IMR-90 (cell line): ENCODE data around the gene BPGM. TPM values are rescaled to one million over a fixed set of nuclear protein-coding genes. Genes with fewer than 3 reads are reported as not detected.

Experiments
- ATAC-seq: fragments of 200-7000 bp; cut with Tn5 transposase; 2 replicates; pipeline ENCODE4 v1.9.1; 2020; ENCODE audit warnings: low read depth, mild to moderate bottlenecking, moderate library complexity
- BruUV-seq: library from RNA; stranded (reverse); fragments of 400-500 nt; replicated peaks from 2 replicates; lab custom pipeline; 2021; lab: Mats Ljungman, UMichigan
- CTCF ChIA-PET: fragments of 300-600 bp; formaldehyde crosslinking; extraction: SDS; loops from one replicate; lab custom pipeline; 2021; ENCODE audit warnings: antibody characterized with exemption; lab: Yijun Ruan, JAX
- POLR2A ChIA-PET: fragments of 300-600 bp; sonication (Branson Sonifier 250); formaldehyde crosslinking; loops from one replicate; lab custom pipeline; 2022; ENCODE audit warnings: antibody characterized with exemption; ENCODE audit not compliant: unreplicated experiment; lab: Charles Lee
- DNase-seq: peaks from one replicate; pipeline ENCODE4 v3.0.0; 2013
- H2AFZ ChIP-seq: replicated peaks from 2 replicates; pipeline ENCODE3; 2013; ENCODE audit warnings: low read length, mild to moderate bottlenecking; ENCODE audit not compliant: poor library complexity
- H2AK5ac ChIP-seq: 2 replicates; pipeline ENCODE4 v1.6.1; 2013; ENCODE audit warnings: low read depth, low read length, inconsistent platforms
- H2AK9ac ChIP-seq: replicated peaks from 2 replicates; pipeline ENCODE3; 2013; ENCODE audit warnings: mild to moderate bottlenecking, low read depth, low read length, moderate library complexity; ENCODE audit not compliant: poor library complexity
- H2BK120ac ChIP-seq: 2 replicates; pipeline ENCODE4 v1.6.1; 2013; ENCODE audit warnings: low read depth, low read length, inconsistent platforms
- H2BK15ac ChIP-seq: 3 replicates; pipeline ENCODE4 v1.6.1; 2013; ENCODE audit warnings: low read depth, low read length, inconsistent platforms
- H2BK20ac ChIP-seq: 2 replicates; pipeline ENCODE4 v1.6.1; 2013; ENCODE audit warnings: low read depth, mild to moderate bottlenecking, inconsistent platforms, low read length, moderate library complexity
- H2BK5ac ChIP-seq: 2 replicates; pipeline ENCODE4 v1.6.1; 2013; ENCODE audit warnings: mild to moderate bottlenecking, low read depth, low read length, inconsistent platforms; ENCODE audit not compliant: poor library complexity, severe bottlenecking
- H3K14ac ChIP-seq: replicated peaks from 2 replicates; pipeline ENCODE4 v1.6.1; 2013; ENCODE audit warnings: low read depth, low read length, inconsistent platforms
- H3K18ac ChIP-seq: 2 replicates; pipeline ENCODE4 v1.6.1; 2013; ENCODE audit warnings: low read depth, low read length, control low read depth
- H3K23ac ChIP-seq: 2 replicates; pipeline ENCODE4 v1.6.1; 2013; ENCODE audit warnings: low read depth, low read length, inconsistent platforms
- H3K27ac ChIP-seq: 2 replicates; pipeline ENCODE4 v1.5.1; 2013; ENCODE audit warnings: mild to moderate bottlenecking, control low read depth, low read length; ENCODE audit not compliant: insufficient read depth
- H3K27me3 ChIP-seq: 2 replicates; pipeline ENCODE4 v1.6.1; 2013; ENCODE audit warnings: low read length; ENCODE audit not compliant: control insufficient read depth, insufficient read depth
- H3K36me3 ChIP-seq: 2 replicates; pipeline ENCODE4 v1.6.1; 2013; ENCODE audit warnings: low read length, mixed read lengths; ENCODE audit not compliant: control insufficient read depth, insufficient read depth
- H3K4ac ChIP-seq: 2 replicates; pipeline ENCODE4 v1.6.1; 2013; ENCODE audit warnings: low read depth, low read length, inconsistent platforms
- H3K4me1 ChIP-seq: 2 replicates; pipeline ENCODE4 v1.6.1; 2013; ENCODE audit warnings: low read length, mixed read lengths; ENCODE audit not compliant: control insufficient read depth, insufficient read depth
- H3K4me2 ChIP-seq: 2 replicates; pipeline ENCODE4 v1.6.1; 2013; ENCODE audit warnings: low read depth, mild to moderate bottlenecking, control low read depth, low read length, moderate library complexity
- H3K4me3 ChIP-seq: 2 replicates; pipeline ENCODE4 v1.5.1; 2013; ENCODE audit warnings: low read depth, mild to moderate bottlenecking, control low read depth, low read length, moderate library complexity; ENCODE audit not compliant: insufficient read depth
- H3K56ac ChIP-seq: 2 replicates; pipeline ENCODE4 v1.6.1; 2013; ENCODE audit warnings: low read length, inconsistent platforms; ENCODE audit not compliant: insufficient read depth; ENCODE audit errors: extremely low read depth
- H3K79me1 ChIP-seq, 2 experiments: 2 replicates each; pipeline ENCODE4 v1.6.1; 2013; ENCODE audit warnings: low read length in 2 of 2, inconsistent platforms in 1 of 2, low read depth in 1 of 2
- H3K9ac ChIP-seq: 2 replicates; pipeline ENCODE4 v1.6.1; 2013; ENCODE audit warnings: low read depth, low read length, control low read depth
- H3K9me1 ChIP-seq: 2 replicates; pipeline ENCODE4 v1.6.1; 2013; ENCODE audit warnings: low read length, inconsistent platforms; ENCODE audit not compliant: insufficient read depth
- H3K9me3 ChIP-seq: 2 replicates; pipeline ENCODE4 v1.6.1; 2013; ENCODE audit warnings: low read length; ENCODE audit not compliant: control insufficient read depth, insufficient read depth
- H4K20me1 ChIP-seq: 2 replicates; pipeline ENCODE4 v1.6.1; 2013; ENCODE audit warnings: low read length, inconsistent platforms; ENCODE audit not compliant: insufficient read depth
- H4K5ac ChIP-seq: 2 replicates; pipeline ENCODE4 v1.6.1; 2013; ENCODE audit warnings: mild to moderate bottlenecking, low read depth, low read length, control low read depth
- H4K8ac ChIP-seq, 2 experiments: 2 replicates each; pipeline ENCODE4 v1.6.1; 2013; ENCODE audit warnings: low read depth in 2 of 2, low read length in 2 of 2, control low read depth in 1 of 2, inconsistent platforms in 1 of 2
- H4K91ac ChIP-seq: 2 replicates; pipeline ENCODE4 v1.6.1; 2013; ENCODE audit warnings: low read depth, low read length, inconsistent platforms; ENCODE audit not compliant: insufficient read depth
- BHLHE40 ChIP-seq: fragments of 150-350 bp; IDR thresholded peaks from 2 replicates; pipeline ENCODE4 v1.6.1; 2016; ENCODE audit warnings: mild to moderate bottlenecking, low read depth, low read length
- CEBPB ChIP-seq: IDR thresholded peaks from 2 replicates; pipeline ENCODE4 v1.6.1; 2012; ENCODE audit warnings: low read depth, low read length, improper control_type of control experiment
- CHD1 ChIP-seq: IDR thresholded peaks from 2 replicates; pipeline ENCODE4 v1.6.1; 2012; ENCODE audit warnings: low read depth, low read length, improper control_type of control experiment
- FOS ChIP-seq: fragments of 150-350 bp; IDR thresholded peaks from 2 replicates; pipeline ENCODE4 v1.6.1; 2016; ENCODE audit warnings: low read depth, low read length
- MAFK ChIP-seq: IDR thresholded peaks from 2 replicates; pipeline ENCODE4 v1.6.1; 2012; ENCODE audit warnings: low read depth, low read length, improper control_type of control experiment
- MAZ ChIP-seq: IDR thresholded peaks from 2 replicates; pipeline ENCODE4 v1.6.1; 2012; ENCODE audit warnings: low read depth, mild to moderate bottlenecking, low read length, improper control_type of control experiment, moderate library complexity, borderline replicate concordance
- MXI1 ChIP-seq: IDR thresholded peaks from 2 replicates; pipeline ENCODE4 v1.6.1; 2012; ENCODE audit warnings: low read depth, mild to moderate bottlenecking, low read length, moderate library complexity, borderline replicate concordance
- NFE2L2 ChIP-seq: fragments of 150-350 bp; IDR thresholded peaks from 2 replicates; pipeline ENCODE4 v1.6.1; 2016; ENCODE audit warnings: low read depth, mild to moderate bottlenecking, low read length
- POLR2A ChIP-seq: IDR thresholded peaks from 2 replicates; pipeline ENCODE4 v1.6.1; 2012; ENCODE audit warnings: mild to moderate bottlenecking, low read depth, low read length
- RAD21 ChIP-seq: IDR thresholded peaks from 2 replicates; pipeline ENCODE4 v1.6.1; 2012; ENCODE audit warnings: low read length, improper control_type of control experiment
- RCOR1 ChIP-seq: IDR thresholded peaks from 2 replicates; pipeline ENCODE4 v1.6.1; 2012; ENCODE audit warnings: mild to moderate bottlenecking, low read length, improper control_type of control experiment; ENCODE audit not compliant: insufficient replicate concordance
- RFX5 ChIP-seq: IDR thresholded peaks from 2 replicates; pipeline ENCODE4 v1.8.0; 2012; ENCODE audit warnings: low read depth, mild to moderate bottlenecking, low read length, moderate library complexity
- SMC3 ChIP-seq: fragments of 150-350 bp; IDR thresholded peaks from 2 replicates; pipeline ENCODE4 v1.6.1; 2016; ENCODE audit warnings: low read depth, mild to moderate bottlenecking, antibody characterized with exemption, low read length, moderate library complexity
- WGBS, 2 experiments: methylation state at CpG; one replicate each; pipeline versions ENCODE4 v1.1.5 to v1.1.7; 2013; ENCODE audit warnings: missing lambda C conversion rate in 2 of 2; ENCODE audit not compliant: insufficient read length in 1 of 2; ENCODE audit errors: extremely low coverage in 2 of 2; 5-methylcytosine and 5-hydroxymethylcytosine counted together
- dilution Hi-C: fragments of 300-500 bp; cut with HindIII; formaldehyde crosslinking; loops from one replicate; pipeline ENCODE4 v1.14.3; 2018; ENCODE audit warnings: low sequenced_read_pairs; ENCODE audit not compliant: unreplicated experiment
- in situ Hi-C: fragments of 300-500 bp; cut with MboI; formaldehyde crosslinking; loops from 3 replicates; pipeline ENCODE4 v1.14.3; 2019; ENCODE audit warnings: low sequenced_read_pairs, inconsistent platforms, mixed read lengths
- intact Hi-C: fragments of 100-400 bp; cut with micrococcal nuclease; formaldehyde crosslinking; loops from 2 replicates; pipeline ENCODE4 v1.10.0; 2022
- polyA plus RNA-seq, 3 experiments: library from polyadenylated mRNA; depleted of rRNA; stranded (reverse); fragments of >200 nt; gene quantifications; 2 replicates each; pipeline ENCODE4 v1.2.3, GENCODE V29; 2012; ENCODE audit warnings: low replicate concordance in 1 of 3
- total RNA-seq: library from RNA; depleted of rRNA; stranded (reverse); fragments of >200 nt; gene quantifications from 2 replicates; pipeline ENCODE4 v1.2.3, GENCODE V29; 2012
- TF ChIP-seq, protein P1 (sequence below): fragments of 150-350 bp; IDR thresholded peaks from 2 replicates; pipeline ENCODE4 v1.6.1; 2017; ENCODE audit warnings: mild to moderate bottlenecking, antibody characterized with exemption, low read length, low read depth
- TF ChIP-seq, protein P2 (sequence below): conservative IDR thresholded peaks from 2 replicates; pipeline ENCODE4 v1.5.1; 2012; ENCODE audit warnings: mild to moderate bottlenecking, low read depth, low read length, improper control_type of control experiment
- TF ChIP-seq, protein P3 (sequence below): fragments of 150-350 bp; IDR thresholded peaks from 2 replicates; pipeline ENCODE4 v1.6.1; 2016; ENCODE audit warnings: low read depth, mild to moderate bottlenecking, low read length, moderate library complexity, borderline replicate concordance

The BPGM gene
- total and polyA plus RNA-seq, 2 of the 4 experiments (the other 2 are of a cell fraction): 18.8 to 20.0 TPM

DNA sequence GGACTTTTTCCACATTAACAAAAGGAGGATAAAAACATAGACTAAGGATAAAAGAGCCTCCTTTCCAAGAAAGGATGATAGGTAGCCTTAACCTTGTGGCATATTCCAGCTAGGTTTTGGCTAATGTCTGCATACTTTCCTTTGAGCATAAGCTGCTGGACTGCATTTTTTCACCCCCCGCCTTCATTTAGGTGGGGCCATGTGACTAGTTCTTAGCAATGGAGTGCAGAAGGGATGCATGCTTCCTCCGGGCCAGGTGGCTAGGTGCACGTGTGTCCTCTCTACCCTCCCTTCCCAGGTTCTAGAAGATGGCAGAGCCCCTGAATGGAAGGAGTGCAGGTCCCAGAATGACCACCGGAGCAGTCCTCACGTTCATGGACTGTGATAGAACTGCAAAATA lies 59.8 kb downstream of the BPGM start:
- dilution Hi-C loops: no loop called here

More for the DNA sequence above, 59.8 kb downstream of the BPGM start:
- H3K4me1 ChIP-seq: no peaks in the 10 kb centered on the region; the same call in 1 of the 2 replicates
- no peaks in the 10 kb centered on the region for H3K27me3 ChIP-seq
- no peak overlapping the region for H3K9ac ChIP-seq
- H3K18ac ChIP-seq: no peak overlapping the region
- H3K14ac ChIP-seq: no peak overlapping the region
- TF ChIP-seq POLR2A: no peak
- TF ChIP-seq SMC3: no peak
- no peak for TF ChIP-seq MAZ
- no peak for TF ChIP-seq CHD1
- TF ChIP-seq CEBPB: no peak
- TF ChIP-seq, protein P1, sequence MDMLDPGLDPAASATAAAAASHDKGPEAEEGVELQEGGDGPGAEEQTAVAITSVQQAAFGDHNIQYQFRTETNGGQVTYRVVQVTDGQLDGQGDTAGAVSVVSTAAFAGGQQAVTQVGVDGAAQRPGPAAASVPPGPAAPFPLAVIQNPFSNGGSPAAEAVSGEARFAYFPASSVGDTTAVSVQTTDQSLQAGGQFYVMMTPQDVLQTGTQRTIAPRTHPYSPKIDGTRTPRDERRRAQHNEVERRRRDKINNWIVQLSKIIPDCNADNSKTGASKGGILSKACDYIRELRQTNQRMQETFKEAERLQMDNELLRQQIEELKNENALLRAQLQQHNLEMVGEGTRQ: no peak
- TF ChIP-seq RAD21: no peak
- TF ChIP-seq, protein P2, sequence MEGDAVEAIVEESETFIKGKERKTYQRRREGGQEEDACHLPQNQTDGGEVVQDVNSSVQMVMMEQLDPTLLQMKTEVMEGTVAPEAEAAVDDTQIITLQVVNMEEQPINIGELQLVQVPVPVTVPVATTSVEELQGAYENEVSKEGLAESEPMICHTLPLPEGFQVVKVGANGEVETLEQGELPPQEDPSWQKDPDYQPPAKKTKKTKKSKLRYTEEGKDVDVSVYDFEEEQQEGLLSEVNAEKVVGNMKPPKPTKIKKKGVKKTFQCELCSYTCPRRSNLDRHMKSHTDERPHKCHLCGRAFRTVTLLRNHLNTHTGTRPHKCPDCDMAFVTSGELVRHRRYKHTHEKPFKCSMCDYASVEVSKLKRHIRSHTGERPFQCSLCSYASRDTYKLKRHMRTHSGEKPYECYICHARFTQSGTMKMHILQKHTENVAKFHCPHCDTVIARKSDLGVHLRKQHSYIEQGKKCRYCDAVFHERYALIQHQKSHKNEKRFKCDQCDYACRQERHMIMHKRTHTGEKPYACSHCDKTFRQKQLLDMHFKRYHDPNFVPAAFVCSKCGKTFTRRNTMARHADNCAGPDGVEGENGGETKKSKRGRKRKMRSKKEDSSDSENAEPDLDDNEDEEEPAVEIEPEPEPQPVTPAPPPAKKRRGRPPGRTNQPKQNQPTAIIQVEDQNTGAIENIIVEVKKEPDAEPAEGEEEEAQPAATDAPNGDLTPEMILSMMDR: no peak
- TF ChIP-seq, protein P3, sequence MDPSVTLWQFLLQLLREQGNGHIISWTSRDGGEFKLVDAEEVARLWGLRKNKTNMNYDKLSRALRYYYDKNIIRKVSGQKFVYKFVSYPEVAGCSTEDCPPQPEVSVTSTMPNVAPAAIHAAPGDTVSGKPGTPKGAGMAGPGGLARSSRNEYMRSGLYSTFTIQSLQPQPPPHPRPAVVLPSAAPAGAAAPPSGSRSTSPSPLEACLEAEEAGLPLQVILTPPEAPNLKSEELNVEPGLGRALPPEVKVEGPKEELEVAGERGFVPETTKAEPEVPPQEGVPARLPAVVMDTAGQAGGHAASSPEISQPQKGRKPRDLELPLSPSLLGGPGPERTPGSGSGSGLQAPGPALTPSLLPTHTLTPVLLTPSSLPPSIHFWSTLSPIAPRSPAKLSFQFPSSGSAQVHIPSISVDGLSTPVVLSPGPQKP: no peak
- no peak for TF ChIP-seq RCOR1
- TF ChIP-seq RFX5: no peak
- no peak for TF ChIP-seq FOS
- TF ChIP-seq MXI1: no peak
- TF ChIP-seq NFE2L2: no peak
- TF ChIP-seq BHLHE40: no peak
- TF ChIP-seq MAFK: no peak
- no peak overlapping the region for H4K5ac ChIP-seq
- H2AK9ac ChIP-seq: no peak overlapping the region
- ChIA-PET CTCF (no interaction called here), POLR2A (interaction anchor here (0.6 kb wide), 1 partner anchor 79 kb away, joined by 3 read pairs; no protein-coding TSS in a partner anchor)
- no peak overlapping the region for H4K91ac ChIP-seq
- in situ Hi-C loops (no loop called here), intact Hi-C loops (no loop called here)
- H3K9me3 ChIP-seq: no peaks in the 10 kb centered on the region
- DNase-seq (no peak), ATAC-seq (no peak)
- no peaks in the 10 kb centered on the region for H3K36me3 ChIP-seq
- no peak overlapping the region for H3K27ac ChIP-seq
- H3K9me1 ChIP-seq: peaks cover 3% of the 10 kb centered on the region; the same call in 1 of the 2 replicates
- H3K4me2 ChIP-seq: no peak overlapping the region
- H2AFZ ChIP-seq: no peak overlapping the region
- no peaks in the 10 kb centered on the region for H4K20me1 ChIP-seq
- H4K8ac ChIP-seq: no peak overlapping the region
- no peak overlapping the region for H2BK120ac ChIP-seq
- no CpG with 5 or more reads among the region's 5 CpGs for WGBS, 2 experiments
- no peaks in the 10 kb centered on the region for H3K79me1 ChIP-seq
- no peak overlapping the region for H3K23ac ChIP-seq
- H3K56ac ChIP-seq: no peak overlapping the region
- H2BK20ac ChIP-seq: no peak overlapping the region
- no peak overlapping the region for H2AK5ac ChIP-seq
- H3K4me3 ChIP-seq: no peak overlapping the region
- H2BK5ac ChIP-seq: no peak overlapping the region
- no TSS peak for BruUV-seq
- no peak overlapping the region for H3K4ac ChIP-seq
- no peak overlapping the region for H2BK15ac ChIP-seq
